HK-2 (cell line): Measurements from ENCODE around the gene TMSB4Y.

ENCODE experiments used
- DNase-seq: peaks from one replicate; pipeline ENCODE4 v3.0.0-alpha.2; 2018; ENCODE audit not compliant: unreplicated experiment

TMSB4Y gene

GRCh38 chrY:13703568-13703968, at the start of gene TMSB4Y:
Gene TMSB4Y (plus strand): TSS chrY:13703899.
- no peak for DNase-seq

- DNase-seq = no peak
Measured at GRCh38 chrY:13664162-13664561, 39.5 kb upstream of the TMSB4Y start.

- DNase-seq = no peak
Measured at GRCh38 chrY:13671122-13671521, 32.6 kb upstream of the TMSB4Y start.

- no peak for DNase-seq
Measured at GRCh38 chrY:13702276-13702675, 1.4 kb upstream of the TMSB4Y start.

GRCh38 chrY:13704121-13704930, 627 bp downstream of the TMSB4Y start:
- no peak for DNase-seq

- no peak for DNase-seq
Measured at GRCh38 chrY:13705197-13705596, 1.5 kb downstream of the TMSB4Y start.

- no peak for DNase-seq
Measured at GRCh38 chrY:13708038-13708437, 4.3 kb downstream of the TMSB4Y start.

GRCh38 chrY:13718996-13719395, 15.3 kb downstream of the TMSB4Y start:
- DNase-seq = no peak

- no peak for DNase-seq
Measured at GRCh38 chrY:13729517-13729916, 25.8 kb downstream of the TMSB4Y start.

- DNase-seq = no peak
Measured at GRCh38 chrY:13738618-13739017, 34.9 kb downstream of the TMSB4Y start.

GRCh38 chrY:13751289-13752071, 47.8 kb downstream of the TMSB4Y start:
- no peak for DNase-seq

- DNase-seq = no peak
Measured at GRCh38 chrY:13754661-13755060, 51.0 kb downstream of the TMSB4Y start.
